ENCODE data around the gene TMEM30A. TPM values are rescaled to one million over a fixed set of nuclear protein-coding genes. Genes with fewer than 3 reads are reported as not detected.

Gene TMEM30A
- polyA plus RNA-seq, 1 donor from 2014 or later, result 31.5 TPM

DNA sequence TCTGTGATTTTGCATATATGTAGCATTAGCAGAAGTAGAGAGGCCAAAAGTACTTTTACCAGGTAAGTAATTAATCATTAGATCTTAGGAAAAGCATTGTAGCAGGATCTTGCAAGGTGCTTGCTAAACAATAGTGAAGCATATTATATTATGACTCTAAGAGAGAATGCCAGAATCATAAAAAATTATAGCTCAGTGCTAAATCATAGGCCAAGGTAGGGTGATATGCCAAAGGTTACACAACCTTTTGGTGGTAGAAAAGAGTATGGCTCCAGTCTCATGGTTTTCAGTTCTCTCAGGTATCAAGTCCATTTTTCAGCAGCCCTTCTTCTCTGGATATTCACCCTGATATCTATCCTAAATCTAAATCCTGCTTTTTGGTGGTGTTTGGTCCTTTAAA lies 16.9 kb upstream of the TMEM30A start:
- no peaks in the 10 kb centered on the region for H3K4me1 Mint-ChIP-seq
- H3K9me3 Mint-ChIP-seq, result no peaks in the 10 kb centered on the region
- H3K27me3 Mint-ChIP-seq, result peaks cover 2% of the 10 kb centered on the region
- H3K4me3 Mint-ChIP-seq, result no peak overlapping the region
- H3K27ac Mint-ChIP-seq, result no peak overlapping the region
- no peaks in the 10 kb centered on the region for H3K36me3 Mint-ChIP-seq

DNA sequence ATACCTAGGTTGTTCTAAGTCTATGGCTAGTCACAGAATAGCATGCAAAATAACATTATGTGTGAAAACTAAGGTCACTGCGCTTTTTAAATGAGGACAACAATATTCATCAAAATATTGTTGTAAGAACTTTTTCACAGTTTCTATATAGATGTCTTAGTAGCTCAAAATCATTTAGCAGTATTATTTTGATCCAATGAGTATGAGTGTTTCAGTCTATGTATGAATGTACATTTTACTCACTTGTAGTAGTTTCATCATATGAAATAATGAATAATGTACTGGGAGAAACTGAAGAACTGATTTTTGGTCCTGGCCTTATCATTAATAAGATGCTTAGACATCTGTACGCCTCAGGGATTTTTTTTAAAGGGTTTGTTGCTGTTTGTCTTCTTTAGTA lies 16.5 kb upstream of the TMEM30A start:
- Mint-ChIP-seq H3K4me3 (no peak overlapping the region), H3K27me3 (peaks cover under 1% of the 10 kb centered on the region), H3K36me3 (no peaks in the 10 kb centered on the region)

GRCh38 chr6:75300531-75300855 lies 15.9 kb upstream of the TMEM30A start:
- Mint-ChIP-seq H3K4me3 (no peak overlapping the region), H3K36me3 (no peaks in the 10 kb centered on the region), H3K27me3 (no peaks in the 10 kb centered on the region), H3K4me1 (no peaks in the 10 kb centered on the region), H3K27ac (no peak overlapping the region), H3K9me3 (no peaks in the 10 kb centered on the region)

More for the DNA sequence above, 16.5 kb upstream of the TMEM30A start:
- Mint-ChIP-seq H3K4me1 (no peaks in the 10 kb centered on the region), H3K27ac (no peak overlapping the region), H3K9me3 (no peaks in the 10 kb centered on the region)

GRCh38 chr6:75299801-75300530 lies 15.4 kb upstream of the TMEM30A start:
- Mint-ChIP-seq H3K4me3 (no peak overlapping the region), H3K4me1 (no peaks in the 10 kb centered on the region), H3K27ac (no peak overlapping the region), H3K27me3 (no peaks in the 10 kb centered on the region), H3K36me3 (no peaks in the 10 kb centered on the region), H3K9me3 (no peaks in the 10 kb centered on the region)

DNA sequence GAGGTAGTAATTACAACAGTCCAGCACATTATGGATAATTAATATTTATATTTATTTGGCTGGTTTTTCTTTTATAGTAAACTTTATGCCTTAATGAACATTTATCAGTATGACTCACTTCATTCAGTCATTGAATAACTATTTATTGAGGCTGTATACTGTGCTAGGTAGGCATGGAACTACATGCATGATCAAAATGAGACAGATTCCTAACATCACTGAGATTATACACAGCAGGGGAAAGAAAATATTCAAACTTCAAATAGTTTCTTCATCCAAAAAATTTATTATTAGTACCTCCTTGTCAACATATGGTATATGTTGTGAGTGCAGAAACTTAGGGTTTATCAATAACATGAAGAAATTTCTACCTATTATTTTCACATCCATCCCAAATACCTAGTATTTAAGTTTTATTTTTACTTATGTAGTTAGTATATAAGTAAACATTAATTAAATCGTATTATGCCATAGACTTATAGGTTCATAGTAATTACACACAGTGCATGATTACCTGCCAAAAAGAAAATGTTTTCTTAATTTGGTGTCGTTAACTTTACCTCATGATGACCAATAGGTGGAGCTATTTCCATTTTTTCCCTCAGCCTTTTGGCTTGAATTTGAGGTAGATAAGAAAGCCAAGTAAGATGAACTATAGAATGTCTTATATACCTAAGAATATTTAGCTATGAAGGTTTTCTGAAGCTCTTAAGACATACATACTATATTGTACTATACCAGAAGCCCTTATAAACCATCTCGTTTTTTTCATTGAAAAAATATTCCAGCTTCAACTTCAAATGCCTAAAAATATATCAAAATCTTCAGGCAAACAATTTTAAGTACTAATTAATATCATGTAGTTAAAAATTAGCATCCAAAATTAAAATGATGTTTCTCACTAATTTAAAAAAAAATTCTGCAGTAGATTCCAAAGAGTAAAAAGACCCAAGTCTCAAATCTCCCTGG lies 12.5 kb upstream of the TMEM30A start:
- no peaks in the 10 kb centered on the region for H3K4me1 Mint-ChIP-seq
- H3K36me3 Mint-ChIP-seq, result no peaks in the 10 kb centered on the region
- H3K27ac Mint-ChIP-seq, result no peak overlapping the region

DNA sequence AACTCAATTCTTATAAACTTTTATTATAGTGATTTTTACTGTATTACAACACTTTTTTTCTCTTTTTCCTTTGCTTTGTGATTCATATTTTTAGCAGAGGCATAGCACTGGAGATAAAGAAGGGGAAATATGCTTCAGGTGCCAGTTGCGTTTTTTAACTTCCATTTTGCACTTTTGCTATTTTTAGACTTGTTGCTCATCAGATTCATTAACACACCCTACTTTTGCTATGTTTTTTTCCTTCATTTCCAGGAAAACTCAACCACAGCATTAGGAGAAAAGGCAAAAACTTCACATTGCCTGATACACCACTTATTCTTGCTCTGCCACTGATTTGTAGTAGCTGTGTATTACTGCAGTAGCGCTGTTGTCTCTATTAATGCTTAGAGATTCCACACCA lies 8.0 kb upstream of the TMEM30A start:
- Mint-ChIP-seq H3K27ac (no peak overlapping the region), H3K27me3 (no peaks in the 10 kb centered on the region), H3K4me1 (peaks cover 1 to 7% (median 6%) of the 10 kb centered on the region in 3 donors), H3K36me3 (peaks cover 2% of the 10 kb centered on the region), H3K4me3 (no peak overlapping the region), H3K9me3 (no peaks in the 10 kb centered on the region)

More for the DNA sequence above, 12.5 kb upstream of the TMEM30A start:
- H3K9me3 Mint-ChIP-seq, result no peaks in the 10 kb centered on the region
- no peaks in the 10 kb centered on the region for H3K27me3 Mint-ChIP-seq
- H3K4me3 Mint-ChIP-seq, result no peak overlapping the region

- Mint-ChIP-seq H3K27me3 (no peaks in the 10 kb centered on the region), H3K4me1 (peaks cover 5 to 14% (median 13%) of the 10 kb centered on the region in 3 donors), H3K9me3 (no peaks in the 10 kb centered on the region), H3K27ac (no peak overlapping the region), H3K4me3 (no peak overlapping the region), H3K36me3 (peaks cover 4% of the 10 kb centered on the region)
Measured at GRCh38 chr6:75291744-75292143, 7.2 kb upstream of the TMEM30A start.

- peaks cover 4% of the 10 kb centered on the region for H3K36me3 Mint-ChIP-seq
- no peak overlapping the region for H3K4me3 Mint-ChIP-seq
- H3K27me3 Mint-ChIP-seq, result no peaks in the 10 kb centered on the region
- no peaks in the 10 kb centered on the region for H3K9me3 Mint-ChIP-seq
- H3K27ac Mint-ChIP-seq, result no peak overlapping the region
- peaks cover 9 to 19% (median 17%) of the 10 kb centered on the region in 3 donors for H3K4me1 Mint-ChIP-seq
Measured at GRCh38 chr6:75291331-75291730, 6.7 kb upstream of the TMEM30A start.

- Mint-ChIP-seq H3K27ac (no peak overlapping the region), H3K4me3 (no peak overlapping the region), H3K27me3 (no peaks in the 10 kb centered on the region), H3K36me3 (peaks cover 4% of the 10 kb centered on the region), H3K9me3 (no peaks in the 10 kb centered on the region), H3K4me1 (peaks cover 10 to 20% (median 19%) of the 10 kb centered on the region in 3 donors)
Measured at GRCh38 chr6:75290136-75290945, 5.7 kb upstream of the TMEM30A start.

GRCh38 chr6:75288023-75288422 lies 3.4 kb upstream of the TMEM30A start:
- no peaks in the 10 kb centered on the region for H3K9me3 Mint-ChIP-seq
- H3K36me3 Mint-ChIP-seq, result peaks cover 4% of the 10 kb centered on the region
- H3K4me3 Mint-ChIP-seq, result no peak overlapping the region
- H3K4me1 Mint-ChIP-seq, result peaks cover 10 to 20% (median 19%) of the 10 kb centered on the region in 3 donors
- no peaks in the 10 kb centered on the region for H3K27me3 Mint-ChIP-seq
- H3K27ac Mint-ChIP-seq, result no peak overlapping the region

DNA sequence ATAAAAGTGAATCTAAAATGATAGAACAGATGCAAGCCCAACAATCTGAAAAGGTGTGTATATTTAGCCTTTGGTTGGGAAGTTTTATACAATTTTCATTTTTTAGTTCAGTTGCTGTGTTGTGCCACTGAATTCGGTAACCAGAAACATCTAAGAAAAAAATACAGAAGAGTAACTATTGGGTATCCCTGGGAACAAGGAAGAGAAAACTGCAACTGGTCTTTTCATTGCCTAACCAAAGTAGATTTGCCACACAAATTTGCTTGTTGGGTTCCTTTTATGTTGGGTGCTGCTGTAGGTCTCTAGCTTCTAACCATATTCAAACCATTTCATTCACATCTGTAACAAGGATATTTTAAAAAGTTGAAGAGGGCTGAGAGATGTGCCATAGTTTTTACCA lies 2.8 kb upstream of the TMEM30A start:
- Mint-ChIP-seq H3K27ac (peak overlapping the region in 1 of 3 donors; percentile 35), H3K4me3 (peak overlapping the region in 2 of 4 donors; percentile 27 to 83), H3K36me3 (peaks cover 4% of the 10 kb centered on the region), H3K9me3 (no peaks in the 10 kb centered on the region), H3K27me3 (no peaks in the 10 kb centered on the region), H3K4me1 (peaks cover 15 to 25% (median 19%) of the 10 kb centered on the region in 3 donors)

DNA sequence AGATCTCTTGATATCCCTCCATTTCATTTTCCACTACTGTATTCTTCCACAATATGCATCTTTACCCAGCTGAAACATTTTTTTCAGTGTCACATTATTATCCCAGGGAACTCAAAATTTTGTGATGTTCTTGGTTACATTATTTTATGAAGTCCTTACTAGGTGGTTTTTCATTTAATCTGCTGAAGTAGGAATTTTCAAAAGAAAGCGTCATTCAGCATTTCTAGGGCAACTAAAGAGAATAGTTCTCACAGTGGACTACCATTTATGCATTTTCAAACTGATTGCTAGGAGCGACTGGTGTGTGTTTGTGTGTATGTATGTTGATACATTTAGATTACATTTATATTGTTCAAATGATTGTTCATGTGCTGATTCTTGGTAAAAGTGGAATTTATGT lies 2.4 kb upstream of the TMEM30A start:
- Mint-ChIP-seq H3K36me3 (peaks cover 4% of the 10 kb centered on the region), H3K9me3 (no peaks in the 10 kb centered on the region), H3K27ac (peak overlapping the region in 2 of 3 donors; percentile 14 to 78), H3K4me3 (peak overlapping the region in 3 of 4 donors; percentile 8 to 83 (median 52)), H3K4me1 (peaks cover 18 to 28% (median 19%) of the 10 kb centered on the region in 3 donors), H3K27me3 (no peaks in the 10 kb centered on the region)

DNA sequence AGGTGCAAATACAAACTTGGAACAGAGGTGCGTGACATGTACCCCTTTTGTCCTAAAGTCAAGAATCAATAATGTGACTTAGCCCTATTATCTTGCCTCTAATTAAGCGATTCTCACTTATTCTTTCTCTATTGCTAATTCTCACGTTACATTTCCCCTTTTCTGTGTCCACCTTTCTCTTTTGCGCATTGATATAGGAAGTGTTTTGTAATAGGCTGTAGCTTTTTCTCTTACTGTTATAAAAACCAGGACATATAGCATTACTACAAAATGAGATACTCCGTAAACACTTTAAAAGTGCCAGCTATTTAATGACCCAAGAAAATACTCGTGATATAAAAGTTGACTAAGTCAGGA lies 669 bp upstream of the TMEM30A start:
- Mint-ChIP-seq H3K4me1 (peaks cover 19 to 33% (median 20%) of the 10 kb centered on the region in 3 donors), H3K36me3 (peaks cover 4% of the 10 kb centered on the region), H3K9me3 (no peaks in the 10 kb centered on the region), H3K27me3 (no peaks in the 10 kb centered on the region), H3K4me3 (no peak overlapping the region), H3K27ac (no peak overlapping the region)

DNA sequence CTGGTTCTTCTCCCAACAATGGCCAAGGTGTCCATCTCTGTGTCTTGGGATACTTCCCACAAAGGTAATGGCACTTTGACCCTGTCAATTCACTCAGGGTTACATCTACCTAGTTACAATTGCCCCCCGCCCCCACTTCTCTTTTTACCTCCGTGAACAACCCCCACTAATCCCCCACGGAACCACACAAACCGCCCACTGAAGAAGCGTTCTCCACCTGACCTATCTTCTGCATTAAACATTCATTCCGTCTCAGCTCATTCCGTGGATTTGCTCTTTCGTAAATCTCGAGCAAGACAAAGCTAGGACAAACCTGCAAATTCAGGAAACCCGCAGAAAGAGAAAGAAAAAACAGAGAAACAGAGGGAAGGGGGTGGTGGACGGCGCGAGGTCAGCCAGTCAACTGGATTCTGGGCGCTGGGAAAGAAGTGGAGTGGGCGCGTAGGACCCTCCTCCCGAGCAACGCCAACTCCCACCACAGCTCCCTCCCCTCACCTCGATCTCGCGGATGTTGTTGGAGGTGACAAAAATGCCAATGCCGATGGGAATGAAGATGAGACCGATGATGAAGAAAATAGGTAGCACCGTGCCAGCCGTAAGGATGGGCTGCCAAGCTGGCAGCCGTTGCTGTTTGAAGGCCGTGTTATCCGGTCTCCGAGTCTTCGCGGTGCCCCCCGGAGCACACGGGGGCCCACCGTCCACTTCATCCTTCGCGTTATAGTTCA lies 523 bp downstream of the TMEM30A start:
- Mint-ChIP-seq H3K4me1 (peaks cover 18 to 40% (median 27%) of the 10 kb centered on the region in 3 donors), H3K9me3 (no peaks in the 10 kb centered on the region), H3K27ac (no peak overlapping the region), H3K27me3 (no peaks in the 10 kb centered on the region), H3K4me3 (no peak overlapping the region), H3K36me3 (peaks cover 4% of the 10 kb centered on the region)

Measured in IgD-negative memory B cell (primary cell).